ENCODE measurements around the gene CRIM1. TPM values are rescaled to one million over a fixed set of nuclear protein-coding genes. Genes with fewer than 3 reads are reported as not detected.

The CRIM1 gene
- total and polyA plus RNA-seq, 2 of the 8 experiments (the other 6 are each of a cell fraction or from before 2014, with no cell fraction given), result 9.4 to 28.4 TPM

DNA sequence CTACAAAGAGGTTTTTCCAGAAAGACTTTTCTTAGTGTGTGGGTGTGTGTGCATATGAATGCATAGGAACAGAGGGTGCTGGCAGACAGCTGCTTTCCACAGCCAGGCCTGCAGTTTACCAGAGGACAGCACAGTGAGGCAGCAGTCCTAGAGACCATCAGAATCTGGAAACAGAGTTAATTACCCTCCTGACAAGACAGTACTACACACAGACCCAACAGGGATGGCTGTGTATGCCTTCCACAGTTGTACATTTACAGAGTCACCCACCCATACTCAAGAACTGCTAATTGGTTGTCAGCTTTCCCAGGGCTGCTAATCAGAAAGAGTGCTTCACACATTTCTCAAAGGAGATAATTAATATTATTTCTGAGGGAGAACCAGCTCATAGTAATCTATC is 137.7 kb downstream of the CRIM1 start:
- H2BK15ac ChIP-seq (ENCODE audit: low read length), result no peak overlapping the region
- CTCF ChIA-PET (ENCODE audit: partially characterized antibody), result interaction anchor here (1.1 to 2.6 kb wide), 3 partner anchors 13 to 37 kb away, joined by 3 to 16 read pairs (median 3); no protein-coding TSS in a partner anchor

More for the DNA sequence above, 137.7 kb downstream of the CRIM1 start:
- H3K56ac ChIP-seq (replicated peaks; ENCODE audit: insufficient read length, low read depth, low read length), result no peak overlapping the region
- H3K23ac ChIP-seq (ENCODE audit: insufficient read length), result no peak overlapping the region
- no peak overlapping the region for H3K27ac ChIP-seq (ENCODE audit: low read depth, low read length)
- no peaks in the 10 kb centered on the region for H3K79me2 ChIP-seq (ENCODE audit: control insufficient read depth in 1 of 2, insufficient read depth in 2 of 2, low read length in 2 of 2)
- H3K14ac ChIP-seq (ENCODE audit: insufficient read length), result no peak overlapping the region
- no peak overlapping the region for H4K91ac ChIP-seq (replicated peaks; ENCODE audit: insufficient read length, low read length)
- H3K9me3 ChIP-seq (ENCODE audit: insufficient read depth in 2 of 2, low read depth in 1 of 2, low read length in 1 of 2), result no peaks in the 10 kb centered on the region
- H3K9ac ChIP-seq (replicated peaks in 1 of 4; ENCODE audit: extremely low read depth in 1 of 4, low read depth in 3 of 4, low read length in 3 of 4), result no peak overlapping the region
- no peaks in the 10 kb centered on the region; a peak in 1 of 8 replicates for H3K36me3 ChIP-seq (ENCODE audit: control insufficient read depth in 2 of 4, insufficient read depth in 4 of 4, low read length in 3 of 4)
- no peak overlapping the region for H2BK5ac ChIP-seq (ENCODE audit: low read depth, low read length)
- H3K79me1 ChIP-seq (ENCODE audit: low read depth, low read length), result no peaks in the 10 kb centered on the region; the same call in 1 of the 2 replicates
- H2BK20ac ChIP-seq (ENCODE audit: low read length), result no peak overlapping the region
- POLR2A ChIA-PET (ENCODE audit: partially characterized antibody), result interaction anchor here (0.6 kb wide), 1 partner anchor 11 kb away, joined by 3 read pairs; no protein-coding TSS in a partner anchor
- H3K4me1 ChIP-seq (replicated peaks in 1 of 4; ENCODE audit: control insufficient read depth in 3 of 4, insufficient read depth in 4 of 4, low read length in 3 of 4), result peaks cover 0 to 2% (median 0%) of the 10 kb centered on the region in 4 experiments; a peak in 1 of 7 replicates
- H4K20me1 ChIP-seq (replicated peaks in 1 of 2; ENCODE audit: control insufficient read depth in 1 of 2, insufficient read depth in 2 of 2, low read length in 2 of 2), result no peaks in the 10 kb centered on the region
- no peak overlapping the region for H3K4me2 ChIP-seq (ENCODE audit: insufficient read depth in 1 of 2, low read depth in 2 of 2, low read length in 2 of 2)
- TF ChIP-seq RBBP5 (IDR thresholded peaks at IDR 0.05; ENCODE audit: borderline replicate concordance, low read depth, low read length), result no peak
- no peak for TF ChIP-seq CBX5 (IDR thresholded peaks at IDR 0.05; ENCODE audit: low read depth, low read length)
- no peak overlapping the region for H2AFZ ChIP-seq (ENCODE audit: low read length)
- H3K4me3 ChIP-seq (ENCODE audit: extremely low read depth in 1 of 4, insufficient read depth in 2 of 4, low read depth in 3 of 4, low read length in 4 of 4), result no peak overlapping the region
- no peak overlapping the region for H3K18ac ChIP-seq (ENCODE audit: extremely low read depth, low read length)
- H2AK5ac ChIP-seq (ENCODE audit: low read depth, low read length), result no peak overlapping the region
- no peak for DNase-seq (ENCODE audit: low read depth in 1 of 2, low spot score in 2 of 2)
- H2BK120ac ChIP-seq (replicated peaks; ENCODE audit: low read depth, low read length), result no peak overlapping the region
- no peak overlapping the region for H4K5ac ChIP-seq (ENCODE audit: insufficient read length, low read depth, low read length)
- H4K8ac ChIP-seq (ENCODE audit: extremely low read depth, insufficient read depth, low read length), result no peak overlapping the region
- H3K27me3 ChIP-seq (replicated peaks in 1 of 4; ENCODE audit: control insufficient read depth in 3 of 4, extremely low read depth in 1 of 4, insufficient read depth in 3 of 4, low read length in 3 of 4), result no peaks in the 10 kb centered on the region
- no peak for FAIRE-seq
- no peaks in the 10 kb centered on the region for H3K23me2 ChIP-seq (ENCODE audit: low read depth, low read length)
- no peak overlapping the region for H3K4ac ChIP-seq (replicated peaks; ENCODE audit: insufficient read length, low read depth, low read length)
- H2BK12ac ChIP-seq (ENCODE audit: low read depth, low read length), result no peak overlapping the region
